HEK293 (cell line): Measurements from ENCODE around the gene GTPBP6.

Source experiments
- CTCF ChIP-seq: fragments of 450-650 bp; formaldehyde crosslinking; IDR thresholded peaks from 2 replicates; pipeline ENCODE4 v1.5.1; 2016; ENCODE audit warnings: missing biosample characterization, missing genetic modification characterization
- OVOL3 ChIP-seq: fragments of 450-650 bp; formaldehyde crosslinking; IDR thresholded peaks from 2 replicates; pipeline ENCODE4 v1.5.1; 2016; ENCODE audit warnings: missing biosample characterization, missing genetic modification characterization
- SETDB1 ChIP-seq: IDR thresholded peaks from one replicate; pipeline ENCODE4 v1.6.1; 2017; ENCODE audit warnings: mild to moderate bottlenecking, low read length, moderate library complexity, mixed read lengths; ENCODE audit not compliant: insufficient read length
- ZNF221 ChIP-seq: fragments of 450-650 bp; formaldehyde crosslinking; IDR thresholded peaks from 2 replicates; pipeline ENCODE4 v1.5.1; 2017; ENCODE audit warnings: missing biosample characterization, missing genetic modification characterization, borderline replicate concordance

- TF ChIP-seq CTCF (tag by site-specific recombination) (no peak), OVOL3 (no peak), ZNF221 (tag by site-specific recombination) (no peak), SETDB1 (no peak)
Measured at GRCh38 chrX:350534-351323, 32.1 kb upstream of the GTPBP6 start.
